Astrocyte of the spinal cord (primary cell): ENCODE data around the gene ANKRD45.
"Not testable (repeated sequence)": the region's sequence is repeated elsewhere in the genome, so short reads cannot be mapped to it uniquely, and the experiment has no call there.

Experiments used
- DNase-seq: peaks from one replicate; pipeline ENCODE4 v3.0.0; 2011; ENCODE audit warnings: low read depth, low spot score
- H3K4me3 ChIP-seq: 2 replicates; pipeline ENCODE4 v1.5.1; 2011; ENCODE audit warnings: low read depth, mild to moderate bottlenecking, low read length, moderate library complexity
- in situ Hi-C: cut with HindIII; loops from 2 replicates; pipeline ENCODE4 v1.10.0; 2017; ENCODE audit warnings: low sequenced_read_pairs
- TF ChIP-seq, protein P1 (sequence below): IDR thresholded peaks from 2 replicates; pipeline ENCODE4 v1.5.1; 2012; ENCODE audit warnings: low read depth, mild to moderate bottlenecking, low read length, inconsistent platforms

ANKRD45 gene

GRCh38 chr1:173702736-173703135, 33.1 kb upstream of the ANKRD45 start:
- in situ Hi-C loops, result no loop called here
- no peak for DNase-seq
- no peak overlapping the region for H3K4me3 ChIP-seq
- TF ChIP-seq, protein P1, sequence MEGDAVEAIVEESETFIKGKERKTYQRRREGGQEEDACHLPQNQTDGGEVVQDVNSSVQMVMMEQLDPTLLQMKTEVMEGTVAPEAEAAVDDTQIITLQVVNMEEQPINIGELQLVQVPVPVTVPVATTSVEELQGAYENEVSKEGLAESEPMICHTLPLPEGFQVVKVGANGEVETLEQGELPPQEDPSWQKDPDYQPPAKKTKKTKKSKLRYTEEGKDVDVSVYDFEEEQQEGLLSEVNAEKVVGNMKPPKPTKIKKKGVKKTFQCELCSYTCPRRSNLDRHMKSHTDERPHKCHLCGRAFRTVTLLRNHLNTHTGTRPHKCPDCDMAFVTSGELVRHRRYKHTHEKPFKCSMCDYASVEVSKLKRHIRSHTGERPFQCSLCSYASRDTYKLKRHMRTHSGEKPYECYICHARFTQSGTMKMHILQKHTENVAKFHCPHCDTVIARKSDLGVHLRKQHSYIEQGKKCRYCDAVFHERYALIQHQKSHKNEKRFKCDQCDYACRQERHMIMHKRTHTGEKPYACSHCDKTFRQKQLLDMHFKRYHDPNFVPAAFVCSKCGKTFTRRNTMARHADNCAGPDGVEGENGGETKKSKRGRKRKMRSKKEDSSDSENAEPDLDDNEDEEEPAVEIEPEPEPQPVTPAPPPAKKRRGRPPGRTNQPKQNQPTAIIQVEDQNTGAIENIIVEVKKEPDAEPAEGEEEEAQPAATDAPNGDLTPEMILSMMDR, result no peak

- H3K4me3 ChIP-seq, in situ Hi-C loops, DNase-seq: not testable (repeated sequence)
Measured at GRCh38 chr1:173701299-173701698, 31.6 kb upstream of the ANKRD45 start.

DNA sequence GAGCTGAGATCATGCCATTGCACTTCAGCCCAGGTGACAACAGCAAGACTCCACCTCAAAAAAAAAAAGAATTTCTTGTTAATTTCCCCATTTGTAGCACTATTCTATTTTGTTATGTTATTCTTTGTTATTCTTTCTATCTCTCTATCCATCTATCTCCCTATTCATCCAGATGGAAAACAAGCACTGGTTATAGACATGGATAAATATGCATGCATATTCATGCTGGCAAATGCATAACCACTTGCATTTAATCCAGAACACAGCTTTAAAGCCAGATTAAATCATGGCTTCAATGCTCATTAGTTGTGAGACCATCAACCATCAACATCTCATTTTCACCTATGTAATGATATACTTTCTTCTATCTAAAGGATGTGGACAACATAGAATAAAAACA, 23.6 kb upstream of the ANKRD45 start:
- in situ Hi-C loops, result no loop called here
- TF ChIP-seq, protein P1, result no peak
- H3K4me3 ChIP-seq, result no peak overlapping the region
- DNase-seq, result no peak

DNA sequence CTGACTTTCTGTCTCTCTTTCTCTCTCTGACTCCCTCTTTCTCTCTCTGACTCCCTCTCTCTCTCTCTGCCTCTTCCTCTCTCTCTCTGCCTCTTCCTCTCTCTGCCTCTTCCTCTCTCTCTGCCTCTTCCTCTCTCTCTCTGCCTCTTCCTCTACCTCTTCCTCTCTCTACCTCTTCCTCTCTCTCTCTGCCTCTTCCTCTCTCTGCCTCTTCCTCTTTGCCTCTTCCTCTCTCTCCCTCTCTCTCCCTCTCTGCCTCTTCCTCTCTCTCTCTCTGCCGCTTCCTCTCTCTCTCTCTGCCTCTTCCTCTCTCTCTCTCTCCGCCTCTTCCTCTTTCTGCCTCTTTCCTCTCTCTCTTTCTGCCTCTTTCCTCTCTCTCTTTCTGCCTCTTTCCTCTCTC, 18.6 kb upstream of the ANKRD45 start:
- H3K4me3 ChIP-seq, result no peak overlapping the region
- TF ChIP-seq, protein P1, result no peak
- in situ Hi-C loops, result no loop called here
- DNase-seq, result no peak

GRCh38 chr1:173685121-173685520, 15.5 kb upstream of the ANKRD45 start:
- DNase-seq, in situ Hi-C loops, H3K4me3 ChIP-seq: not testable (repeated sequence)

DNA sequence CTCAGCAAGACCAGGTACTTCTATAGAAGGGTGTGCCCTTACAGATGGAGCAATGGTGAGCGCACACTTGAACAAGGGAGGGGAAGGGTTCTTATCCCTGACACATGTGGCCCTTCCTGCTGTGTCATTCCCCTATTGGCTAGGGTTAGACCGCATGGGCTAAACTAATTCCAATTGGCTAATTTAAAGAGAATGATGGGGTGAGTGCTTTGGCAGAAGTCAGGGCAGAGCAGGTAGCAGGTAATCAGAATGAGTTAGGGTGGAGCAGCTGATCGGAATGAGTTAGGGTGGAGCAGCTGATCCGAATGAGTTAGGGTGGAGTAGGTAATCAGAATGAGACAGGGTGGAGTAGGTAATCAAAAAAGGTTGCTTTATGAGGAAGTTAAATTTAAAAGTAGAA, 14.2 kb upstream of the ANKRD45 start:
- in situ Hi-C loops, DNase-seq, H3K4me3 ChIP-seq: not testable (repeated sequence)

DNA sequence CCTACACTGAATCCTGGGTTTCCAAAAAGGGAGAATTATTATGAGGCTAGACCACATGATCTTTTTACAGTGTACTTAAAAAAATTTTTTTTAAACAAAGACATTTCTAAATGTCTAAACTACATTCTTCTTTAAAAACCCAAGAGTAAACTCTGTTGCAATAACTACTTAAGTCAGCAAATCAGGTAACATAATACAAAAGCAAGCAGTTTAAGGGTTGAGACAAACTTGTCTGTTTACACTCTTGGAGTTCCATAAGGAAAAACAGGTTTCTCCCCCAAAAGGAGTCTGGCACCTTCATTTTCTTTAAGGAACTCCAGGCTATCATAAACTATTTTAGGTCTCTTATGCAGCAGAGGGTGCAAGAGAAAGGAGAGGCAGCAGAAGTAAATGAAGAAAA, 12.5 kb upstream of the ANKRD45 start:
- H3K4me3 ChIP-seq, result no peak overlapping the region
- TF ChIP-seq, protein P1, result no peak
- in situ Hi-C loops, result no loop called here
- no peak for DNase-seq

- in situ Hi-C loops, DNase-seq, H3K4me3 ChIP-seq: not testable (repeated sequence)
Measured at GRCh38 chr1:173680152-173680551, 10.5 kb upstream of the ANKRD45 start.

- in situ Hi-C loops, DNase-seq, H3K4me3 ChIP-seq: not testable (repeated sequence)
Measured at GRCh38 chr1:173674496-173674895, 4.8 kb upstream of the ANKRD45 start.
